A549 (cell line): ENCODE measurements around the gene PCDH15.

Experiments
- CEBPB ChIP-seq, 2 experiments: fragments of >200 bp in 1 of 2; sonication (Bioruptor Twin) in 1 of 2; formaldehyde crosslinking in 1 of 2; IDR thresholded peaks; 2 replicates each; pipeline ENCODE4 v1.6.1; 2012 to 2016
- ESRRA ChIP-seq: fragments of 150-350 bp; IDR thresholded peaks from 2 replicates; pipeline ENCODE4 v1.6.1; 2014; ENCODE audit warnings: mild to moderate bottlenecking, low read length, borderline replicate concordance
- HOXB13 ChIP-seq: fragments of 250-450 bp; sonication (Bioruptor Pico); IDR thresholded peaks from 2 replicates; pipeline ENCODE4 v1.5.0; 2020; ENCODE audit warnings: low read depth, mild to moderate bottlenecking, moderate library complexity
- MAZ ChIP-seq: fragments of 150-350 bp; IDR thresholded peaks from 2 replicates; pipeline ENCODE4 v1.6.1; 2014; ENCODE audit warnings: antibody characterized with exemption, low read depth, low read length, borderline replicate concordance
- NR3C1 ChIP-seq: fragments of >200 bp; sonication (Bioruptor Twin); formaldehyde crosslinking; IDR thresholded peaks from 3 replicates; pipeline ENCODE4 v1.6.1; 2017
- POLR2A ChIP-seq: IDR thresholded peaks from 2 replicates; pipeline ENCODE4 v1.6.1; 2012; ENCODE audit warnings: mild to moderate bottlenecking, low read length
- RCOR1 ChIP-seq: fragments of 150-350 bp; IDR thresholded peaks from 2 replicates; pipeline ENCODE4 v1.6.1; 2014; ENCODE audit warnings: antibody characterized with exemption, low read length, low read depth
- RFX5 ChIP-seq: fragments of 450-650 bp; IDR thresholded peaks from 2 replicates; pipeline ENCODE4 v1.7.1; 2014; ENCODE audit warnings: antibody characterized with exemption, mild to moderate bottlenecking, moderate library complexity
- RNF2 ChIP-seq: fragments of 200-600 bp; sonication (generic); IDR thresholded peaks from 2 replicates; pipeline ENCODE4 v1.6.1; 2016; ENCODE audit warnings: low read depth, mild to moderate bottlenecking, antibody characterized with exemption, moderate library complexity, borderline replicate concordance
- ZFP36 ChIP-seq: fragments of 450-650 bp; IDR thresholded peaks from 2 replicates; pipeline ENCODE4 v1.6.1; 2014; ENCODE audit warnings: borderline replicate concordance; ENCODE audit not compliant: partially characterized antibody
- TF ChIP-seq, protein P1 (sequence below): fragments of >200 bp; sonication (Bioruptor Twin); formaldehyde crosslinking; IDR thresholded peaks from 3 replicates; pipeline ENCODE4 v1.5.1; 2016
- TF ChIP-seq, protein P2 (sequence below): IDR thresholded peaks from 2 replicates; pipeline ENCODE4 v1.6.1; 2012

DNA sequence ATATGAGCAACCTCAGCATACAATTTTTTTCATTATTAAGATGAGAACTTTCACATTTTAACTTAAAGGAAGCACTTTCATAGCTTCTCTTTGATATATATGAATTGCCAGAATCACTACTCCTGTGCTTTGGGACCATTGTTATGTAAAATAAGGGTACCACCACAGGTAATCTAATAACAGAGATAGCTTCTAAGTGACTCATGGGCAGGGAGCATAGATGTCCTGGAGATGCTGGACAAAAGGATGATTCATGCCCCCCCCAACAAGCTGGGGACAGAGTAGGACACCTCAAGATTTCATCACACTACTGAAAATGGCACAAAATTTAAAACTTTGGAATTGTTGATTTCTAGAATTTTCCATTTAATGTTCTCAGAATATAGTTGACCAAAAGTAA, 641.1 kb downstream of the PCDH15 start:
- TF ChIP-seq RCOR1 (no peak), NR3C1 (no peak), POLR2A (no peak), MAZ (no peak), ESRRA (no peak), ZFP36 (no peak), CEBPB (IDR thresholded peaks at IDR 0.05) (no peak), RFX5 (no peak), RNF2 (no peak), HOXB13 (CRISPR knock-in tag) (no peak)
- TF ChIP-seq, protein P1, sequence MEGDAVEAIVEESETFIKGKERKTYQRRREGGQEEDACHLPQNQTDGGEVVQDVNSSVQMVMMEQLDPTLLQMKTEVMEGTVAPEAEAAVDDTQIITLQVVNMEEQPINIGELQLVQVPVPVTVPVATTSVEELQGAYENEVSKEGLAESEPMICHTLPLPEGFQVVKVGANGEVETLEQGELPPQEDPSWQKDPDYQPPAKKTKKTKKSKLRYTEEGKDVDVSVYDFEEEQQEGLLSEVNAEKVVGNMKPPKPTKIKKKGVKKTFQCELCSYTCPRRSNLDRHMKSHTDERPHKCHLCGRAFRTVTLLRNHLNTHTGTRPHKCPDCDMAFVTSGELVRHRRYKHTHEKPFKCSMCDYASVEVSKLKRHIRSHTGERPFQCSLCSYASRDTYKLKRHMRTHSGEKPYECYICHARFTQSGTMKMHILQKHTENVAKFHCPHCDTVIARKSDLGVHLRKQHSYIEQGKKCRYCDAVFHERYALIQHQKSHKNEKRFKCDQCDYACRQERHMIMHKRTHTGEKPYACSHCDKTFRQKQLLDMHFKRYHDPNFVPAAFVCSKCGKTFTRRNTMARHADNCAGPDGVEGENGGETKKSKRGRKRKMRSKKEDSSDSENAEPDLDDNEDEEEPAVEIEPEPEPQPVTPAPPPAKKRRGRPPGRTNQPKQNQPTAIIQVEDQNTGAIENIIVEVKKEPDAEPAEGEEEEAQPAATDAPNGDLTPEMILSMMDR: no peak
- TF ChIP-seq, protein P2, sequence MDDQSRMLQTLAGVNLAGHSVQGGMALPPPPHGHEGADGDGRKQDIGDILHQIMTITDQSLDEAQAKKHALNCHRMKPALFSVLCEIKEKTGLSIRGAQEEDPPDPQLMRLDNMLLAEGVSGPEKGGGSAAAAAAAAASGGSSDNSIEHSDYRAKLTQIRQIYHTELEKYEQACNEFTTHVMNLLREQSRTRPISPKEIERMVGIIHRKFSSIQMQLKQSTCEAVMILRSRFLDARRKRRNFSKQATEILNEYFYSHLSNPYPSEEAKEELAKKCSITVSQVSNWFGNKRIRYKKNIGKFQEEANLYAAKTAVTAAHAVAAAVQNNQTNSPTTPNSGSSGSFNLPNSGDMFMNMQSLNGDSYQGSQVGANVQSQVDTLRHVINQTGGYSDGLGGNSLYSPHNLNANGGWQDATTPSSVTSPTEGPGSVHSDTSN: no peak
